Measurements from ENCODE around the gene RAB6B. TPM values are rescaled to one million over a fixed set of nuclear protein-coding genes. Genes with fewer than 3 reads are reported as not detected.

Gene RAB6B
- polyA plus RNA-seq, 3 donors, result 16.4 to 18.9 (median 18.3) TPM

DNA sequence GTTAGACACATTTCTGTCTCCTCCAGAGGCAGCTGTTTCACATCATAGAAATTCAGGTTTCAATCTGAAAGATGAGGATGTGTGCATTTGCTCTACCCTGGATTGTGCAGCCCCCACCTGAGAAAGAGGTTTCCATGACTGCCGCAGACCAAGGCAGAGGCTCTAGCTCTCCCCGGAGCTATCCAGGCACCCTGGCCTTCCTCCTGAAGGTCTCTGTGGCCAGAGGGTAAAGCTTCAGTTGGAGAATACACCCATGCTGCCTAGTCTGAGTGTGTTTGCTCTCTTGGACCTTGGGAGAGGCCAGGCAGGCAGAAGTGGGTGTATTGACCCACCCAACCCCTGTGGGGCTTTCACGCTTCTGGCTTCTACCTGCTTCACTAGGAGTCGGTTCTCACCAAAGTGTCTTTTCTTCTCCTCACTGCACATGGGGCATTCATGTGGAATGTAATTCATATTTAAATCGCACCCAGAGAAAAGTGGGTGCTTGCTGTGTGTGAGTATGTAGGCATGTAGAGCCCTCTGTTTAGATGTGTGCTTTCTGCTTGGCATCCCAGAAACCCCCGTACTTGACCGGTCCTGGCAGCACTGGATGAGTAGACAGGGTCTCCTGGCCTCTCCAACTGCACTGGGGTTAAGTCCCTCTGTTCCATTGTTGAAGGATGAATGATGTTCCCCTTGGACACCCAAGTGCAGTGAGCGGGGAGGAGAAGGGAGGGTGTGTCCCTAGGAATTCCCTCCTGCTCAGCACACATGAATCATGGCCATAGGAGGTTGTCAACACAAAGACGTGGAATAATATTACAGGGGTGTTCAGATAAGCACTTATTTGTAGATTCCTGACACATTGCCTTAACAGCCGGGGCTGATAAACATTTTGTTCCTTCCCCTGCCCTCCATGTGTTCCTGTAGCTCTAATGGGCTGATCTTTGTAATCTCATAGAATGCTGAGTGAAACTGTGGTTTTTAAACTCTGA lies 20.3 kb upstream of the RAB6B start:
- DNase-seq (ENCODE audit: extremely low read depth in 1 of 11, low read depth in 9 of 11, low spot score in 4 of 11), result no peak

DNA sequence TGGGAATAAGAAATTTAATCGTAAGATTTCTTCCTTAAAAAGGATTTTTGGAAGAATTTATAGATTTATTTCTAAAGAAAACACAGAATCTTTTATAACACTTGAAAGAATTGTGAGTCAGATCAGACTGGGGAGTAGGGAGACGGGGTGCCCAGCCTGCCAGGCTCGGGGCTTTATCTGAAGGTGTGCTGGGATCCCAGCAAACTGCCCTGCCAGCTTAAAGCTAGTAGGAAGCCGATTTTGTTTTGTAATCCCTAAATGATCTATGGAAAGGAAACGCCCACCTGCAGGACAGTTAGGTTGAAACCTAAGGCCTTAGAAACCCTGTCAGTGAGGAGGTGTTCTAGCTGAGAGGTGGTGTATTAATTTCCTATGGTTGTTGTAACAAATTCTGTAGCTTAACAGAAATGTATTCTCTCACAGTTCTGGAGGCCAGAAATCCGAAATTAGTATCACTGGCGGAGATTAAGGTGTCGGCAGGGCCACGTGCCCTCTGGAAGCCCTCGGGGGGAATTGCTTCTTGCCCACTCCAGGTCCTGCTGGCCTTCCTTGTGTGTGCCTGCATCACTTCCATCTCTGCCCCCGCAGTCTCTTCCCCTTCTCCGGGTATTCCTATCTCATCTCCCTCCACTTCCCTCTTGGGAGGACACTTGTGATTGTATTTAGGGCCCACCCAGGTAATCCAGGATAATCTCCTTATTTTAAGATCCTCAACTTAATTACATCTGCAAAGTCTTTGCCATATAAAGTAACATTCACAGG lies 19.3 kb upstream of the RAB6B start:
- no peak for DNase-seq (ENCODE audit: extremely low read depth in 1 of 11, low read depth in 9 of 11, low spot score in 4 of 11)

DNA sequence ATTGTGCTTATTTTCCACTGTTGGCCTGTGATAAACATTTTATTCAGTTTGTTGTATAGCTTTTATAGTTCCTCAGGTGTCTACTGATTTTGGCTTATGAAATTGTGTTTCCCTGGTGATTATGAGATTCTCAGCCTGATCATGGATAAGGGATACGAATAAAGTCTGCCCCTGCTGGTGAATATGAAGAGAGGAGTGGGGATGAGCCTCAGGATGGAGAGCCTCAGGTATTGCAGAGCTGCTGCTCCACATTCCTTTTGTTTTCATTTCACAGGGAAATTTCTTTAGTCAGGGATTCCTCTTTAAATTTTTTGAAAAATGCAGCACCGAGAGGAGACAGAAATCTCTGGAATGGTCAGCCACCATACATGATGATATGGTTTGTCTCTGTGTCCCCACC lies 14.7 kb upstream of the RAB6B start:
- DNase-seq (ENCODE audit: extremely low read depth in 1 of 11, low read depth in 9 of 11, low spot score in 4 of 11), result no peak

DNA sequence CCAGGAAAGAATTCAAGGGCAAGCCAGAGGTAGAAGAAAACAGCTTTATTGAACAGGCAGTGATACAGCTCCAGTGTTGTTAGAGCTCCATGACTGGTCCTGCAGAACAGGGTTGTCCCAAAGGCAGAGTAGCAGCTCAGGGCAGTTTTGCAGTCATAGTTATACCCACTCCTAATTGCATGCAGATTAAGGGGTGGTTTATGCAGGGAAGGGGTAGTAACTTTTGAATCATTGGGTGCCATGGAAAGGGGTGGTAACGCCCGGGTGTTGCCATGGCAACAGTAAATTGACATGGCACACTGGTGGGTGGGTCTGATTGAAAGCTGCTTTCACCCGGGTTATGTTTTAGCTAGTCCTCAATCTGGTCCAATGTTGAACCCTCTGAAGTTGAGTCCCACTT lies 9.7 kb upstream of the RAB6B start:
- DNase-seq (ENCODE audit: extremely low read depth in 1 of 11, low read depth in 9 of 11, low spot score in 4 of 11), result no peak

DNA sequence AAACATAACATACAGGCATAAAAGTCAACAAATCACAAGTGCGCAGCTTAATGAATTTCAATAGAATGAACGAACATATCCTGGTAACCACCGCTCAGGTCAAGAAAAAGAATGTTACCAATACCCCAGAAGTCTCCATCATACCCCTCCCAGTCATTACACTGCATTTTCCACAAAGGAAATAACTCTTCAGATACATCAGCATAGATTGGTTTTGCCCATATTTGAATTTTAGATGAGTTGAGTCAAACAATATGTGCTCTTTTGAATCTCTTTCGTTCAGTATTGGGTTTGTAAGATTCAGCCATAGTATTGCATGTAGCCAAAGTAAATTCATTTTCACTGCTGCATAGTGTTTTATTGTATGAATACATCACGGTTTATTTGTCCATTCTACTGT lies 6.2 kb upstream of the RAB6B start:
- DNase-seq (ENCODE audit: extremely low read depth in 1 of 11, low read depth in 9 of 11, low spot score in 4 of 11), result no peak

DNA sequence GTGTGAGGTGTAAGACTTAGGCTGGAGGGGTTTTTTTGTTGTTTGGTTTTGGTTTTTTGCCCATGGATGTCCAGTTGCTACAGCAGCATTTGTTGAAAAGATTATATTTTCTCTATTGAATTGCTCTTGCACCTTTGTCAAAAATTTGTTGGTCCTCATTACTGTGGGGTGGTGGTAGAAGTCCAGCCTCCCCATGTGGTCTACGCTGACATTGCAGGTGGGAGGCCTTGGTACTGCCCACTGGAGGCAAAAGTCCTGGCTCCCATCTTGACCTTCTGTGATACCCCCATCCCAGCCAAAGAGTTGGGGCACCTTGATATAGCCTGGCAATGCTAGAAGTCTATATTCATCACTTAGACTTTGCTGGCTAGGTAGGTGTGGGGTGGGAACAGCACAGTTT lies 5.4 kb upstream of the RAB6B start:
- DNase-seq (ENCODE audit: extremely low read depth in 1 of 11, low read depth in 9 of 11, low spot score in 4 of 11), result no peak

DNA sequence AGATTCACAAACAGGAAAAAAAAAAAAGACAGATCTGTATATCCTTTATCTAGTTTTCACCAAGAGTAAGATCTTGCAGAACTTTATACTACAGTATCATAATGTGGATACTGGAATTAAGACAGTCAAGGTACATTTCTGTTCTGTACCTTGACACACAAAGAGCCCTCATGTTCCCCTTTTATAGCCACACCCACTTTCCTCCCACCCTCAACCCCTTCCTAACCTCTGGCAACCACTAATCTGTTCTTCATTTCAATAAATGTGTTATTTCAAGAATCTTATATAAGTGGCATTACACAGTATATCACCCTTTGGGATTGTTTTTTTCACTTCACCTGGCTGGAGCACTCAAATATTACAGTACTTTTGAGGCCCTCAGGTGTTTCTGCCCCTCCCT lies 3.6 kb upstream of the RAB6B start:
- no peak for DNase-seq (ENCODE audit: extremely low read depth in 1 of 11, low read depth in 9 of 11, low spot score in 4 of 11)

DNA sequence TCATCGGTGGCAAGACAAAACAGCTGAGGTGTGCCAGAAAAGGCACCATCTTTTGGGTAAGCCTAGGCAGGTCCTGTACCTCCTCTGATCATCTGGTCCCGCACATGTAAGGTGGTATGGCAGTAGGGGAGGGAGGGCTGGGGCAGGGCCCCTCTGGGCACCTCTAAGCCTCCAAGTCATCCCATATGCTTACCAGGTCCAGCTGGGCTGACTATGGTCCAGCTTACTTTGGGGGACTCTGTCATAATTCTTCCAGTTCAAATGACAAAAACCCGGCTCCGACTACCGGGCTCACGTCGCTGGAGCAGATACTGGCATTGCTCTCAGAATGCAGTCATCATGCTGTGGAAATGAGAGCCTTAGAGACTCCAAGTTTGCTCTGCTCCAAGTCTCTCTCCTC lies 1.9 kb upstream of the RAB6B start:
- no peak for DNase-seq (ENCODE audit: extremely low read depth in 1 of 11, low read depth in 9 of 11, low spot score in 4 of 11)

DNA sequence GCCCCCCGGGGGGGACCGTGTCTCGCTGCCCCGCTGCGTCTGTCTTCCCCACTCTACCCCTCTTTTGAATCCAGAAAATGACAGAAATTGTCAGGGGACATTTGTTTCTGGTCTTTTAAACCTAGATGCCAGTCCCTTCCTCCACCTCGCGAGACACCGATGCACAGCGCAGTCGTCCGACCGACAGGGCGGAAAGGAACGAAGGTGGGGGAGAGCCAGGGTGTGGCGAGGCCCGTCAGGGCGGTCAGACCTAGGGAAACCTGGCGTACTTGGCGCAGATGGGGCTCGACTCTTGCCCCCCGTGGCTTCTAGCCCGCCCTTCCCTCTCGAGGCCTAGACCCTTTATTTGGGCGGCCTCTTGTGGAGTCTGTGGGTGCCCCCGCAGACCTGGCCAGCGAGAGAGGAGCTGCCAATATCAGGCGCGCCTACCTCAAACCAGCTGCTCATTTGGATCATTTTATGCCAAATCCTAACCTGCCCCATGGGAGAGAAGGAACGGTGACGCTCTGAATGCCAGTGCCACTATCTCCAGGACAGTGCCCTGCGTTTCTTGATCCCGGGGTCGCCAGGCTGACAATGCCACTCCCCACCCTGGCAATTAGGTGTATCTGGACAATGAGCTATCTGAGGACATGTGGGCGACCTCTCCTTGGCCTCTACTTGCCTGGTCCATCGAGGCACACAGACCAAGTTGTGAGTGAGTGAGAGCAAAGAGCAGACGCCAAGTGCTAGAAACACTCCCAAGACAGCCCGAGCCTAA lies 500 bp upstream of the RAB6B start:
- DNase-seq (ENCODE audit: extremely low read depth in 1 of 11, low read depth in 9 of 11, low spot score in 4 of 11), result peak in 3 of 11 donors; percentile 9 to 21 (median 18)

DNA sequence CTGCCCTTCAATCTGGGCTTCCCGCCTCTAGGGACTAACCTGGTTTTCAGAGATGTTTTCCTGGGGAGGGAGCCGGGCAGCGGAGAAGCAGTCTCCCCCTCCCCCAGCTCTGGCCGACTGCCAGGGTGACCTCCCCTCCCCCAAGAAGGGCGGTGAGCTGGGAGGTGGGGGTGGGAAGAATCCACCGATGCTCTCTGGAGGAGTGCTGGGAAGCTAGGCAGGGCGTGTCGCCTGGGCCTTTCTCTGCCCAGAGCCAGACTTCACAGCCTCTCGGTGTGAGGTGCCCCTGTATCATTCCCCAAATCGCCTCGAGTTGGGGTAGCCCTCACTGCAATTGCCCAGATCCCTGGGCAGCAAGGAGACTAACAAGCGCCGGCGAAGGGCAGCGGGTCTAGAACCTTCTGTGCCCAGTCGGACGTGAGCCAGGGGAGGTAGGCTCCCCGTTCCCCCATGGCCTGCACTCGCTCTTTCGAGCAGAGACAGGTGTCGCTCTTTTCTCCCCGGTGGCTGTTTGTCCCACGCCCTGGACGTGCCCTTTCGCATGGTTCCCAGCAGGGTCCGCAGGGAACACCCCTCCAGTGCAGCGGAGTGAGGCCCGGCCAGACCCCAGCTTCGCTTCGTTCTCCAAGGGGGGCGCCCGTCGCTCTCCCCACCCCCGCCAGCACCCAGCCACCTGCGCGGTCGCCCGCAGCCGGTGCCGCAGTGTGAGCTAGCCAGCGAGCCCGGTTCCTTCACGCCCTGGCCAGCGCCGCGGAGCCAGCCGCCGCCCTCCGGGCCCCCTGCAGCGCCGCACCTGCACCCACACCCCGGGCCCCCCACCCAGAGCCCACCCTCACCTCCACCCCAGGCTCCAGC lies 1.1 kb downstream of the RAB6B start:
- peak in 3 of 11 donors; percentile 5 to 18 (median 12) for DNase-seq (ENCODE audit: extremely low read depth in 1 of 11, low read depth in 9 of 11, low spot score in 4 of 11)

DNA sequence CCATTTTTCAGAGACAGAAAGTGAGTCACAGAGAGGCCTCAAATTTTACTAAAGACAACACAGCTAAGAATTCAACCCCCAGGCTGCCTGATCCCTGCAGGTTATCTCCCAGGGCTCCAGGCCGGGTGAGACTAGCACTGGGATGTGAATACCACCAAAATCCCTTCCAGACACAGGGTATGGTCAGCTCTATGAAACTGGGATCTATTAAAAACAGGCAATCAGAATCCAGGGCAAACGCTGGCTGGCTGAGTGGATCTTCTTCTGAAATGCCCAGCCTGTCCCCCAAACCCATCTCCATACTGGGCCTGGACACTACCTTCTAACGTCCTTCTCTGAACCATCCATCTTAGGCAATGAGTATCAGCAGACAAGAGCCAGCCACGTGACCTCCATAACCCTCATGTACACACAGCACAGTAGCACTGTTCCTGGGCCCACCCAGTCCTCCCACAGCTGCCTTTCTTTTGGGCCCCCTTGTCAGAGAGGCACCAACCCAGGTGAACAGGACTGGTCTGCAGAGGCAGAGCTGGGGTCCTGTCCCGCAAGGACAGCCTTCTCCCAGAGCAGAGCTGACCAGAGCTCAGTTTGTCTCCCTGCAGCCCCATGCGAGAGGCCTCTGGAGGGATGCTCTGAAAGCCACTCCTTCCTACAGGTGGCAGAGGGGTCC lies 1.9 kb downstream of the RAB6B start:
- DNase-seq (ENCODE audit: extremely low read depth in 1 of 11, low read depth in 9 of 11, low spot score in 4 of 11), result no peak

DNA sequence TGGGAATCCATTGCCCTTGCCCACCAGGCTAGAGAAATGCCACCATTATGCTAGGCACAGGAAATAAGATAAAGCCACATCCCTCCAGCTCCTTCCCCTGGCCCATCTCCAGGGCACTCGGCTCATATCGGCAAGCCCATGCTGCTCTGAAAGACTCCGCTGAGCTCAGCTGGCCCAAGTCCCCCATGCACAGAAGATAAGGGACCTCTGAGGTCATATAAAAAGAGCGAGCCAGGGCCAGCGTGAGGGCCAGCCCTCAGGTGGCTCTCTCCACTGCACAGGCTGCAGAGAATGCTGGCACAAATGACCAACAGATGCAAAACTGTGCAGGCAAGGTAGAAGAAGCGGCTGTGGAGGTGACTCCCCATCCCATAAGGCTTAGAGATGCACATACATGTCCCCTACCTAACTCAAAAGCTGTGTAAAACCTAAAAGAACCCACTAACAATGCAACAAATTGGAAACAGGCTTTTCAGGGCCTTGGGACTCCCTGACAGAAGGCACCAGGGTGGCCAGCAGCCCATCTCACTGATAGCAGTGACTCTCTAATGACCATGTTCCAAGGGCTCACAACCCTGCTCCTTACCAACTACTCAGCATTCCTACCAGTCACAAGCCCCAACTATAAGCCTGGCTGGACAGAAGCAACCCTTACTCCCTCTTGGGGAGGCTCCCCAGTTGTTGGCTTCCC lies 3.0 kb downstream of the RAB6B start:
- no peak for DNase-seq (ENCODE audit: extremely low read depth in 1 of 11, low read depth in 9 of 11, low spot score in 4 of 11)

DNA sequence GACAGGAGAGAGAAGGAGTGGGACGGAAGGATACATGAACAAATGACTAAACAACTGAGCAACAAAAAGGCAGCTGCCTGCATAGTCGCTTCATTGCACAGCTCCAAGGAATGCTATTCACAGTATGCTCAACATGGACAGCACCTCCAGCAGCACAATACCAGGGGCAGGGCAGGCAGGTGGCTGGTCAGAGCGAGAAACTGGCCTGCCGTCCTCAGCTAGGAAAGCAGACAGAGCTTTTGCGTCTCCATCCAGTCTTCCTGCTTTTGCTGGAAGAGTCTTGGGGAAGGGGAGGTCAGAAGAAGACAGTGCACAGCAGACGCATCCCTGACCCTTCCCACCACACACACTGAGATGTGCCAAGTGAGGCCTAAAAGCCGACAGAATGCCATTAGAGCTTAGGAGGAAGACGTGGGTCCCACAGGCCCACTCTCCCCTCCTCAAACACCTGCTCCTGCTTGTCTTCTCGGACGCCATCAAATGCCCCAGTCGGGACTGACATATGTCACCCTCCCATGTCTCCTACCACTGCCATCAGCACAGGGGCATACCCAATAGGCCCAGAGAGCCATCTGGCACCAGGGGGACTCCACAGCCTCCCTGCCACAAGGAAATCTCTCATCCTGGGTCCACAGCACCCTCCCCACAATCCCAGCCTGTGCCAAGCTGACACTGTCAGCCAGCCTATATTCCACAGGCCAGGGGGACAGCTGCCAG lies 3.9 kb downstream of the RAB6B start:
- no peak for DNase-seq (ENCODE audit: extremely low read depth in 1 of 11, low read depth in 9 of 11, low spot score in 4 of 11)

DNA sequence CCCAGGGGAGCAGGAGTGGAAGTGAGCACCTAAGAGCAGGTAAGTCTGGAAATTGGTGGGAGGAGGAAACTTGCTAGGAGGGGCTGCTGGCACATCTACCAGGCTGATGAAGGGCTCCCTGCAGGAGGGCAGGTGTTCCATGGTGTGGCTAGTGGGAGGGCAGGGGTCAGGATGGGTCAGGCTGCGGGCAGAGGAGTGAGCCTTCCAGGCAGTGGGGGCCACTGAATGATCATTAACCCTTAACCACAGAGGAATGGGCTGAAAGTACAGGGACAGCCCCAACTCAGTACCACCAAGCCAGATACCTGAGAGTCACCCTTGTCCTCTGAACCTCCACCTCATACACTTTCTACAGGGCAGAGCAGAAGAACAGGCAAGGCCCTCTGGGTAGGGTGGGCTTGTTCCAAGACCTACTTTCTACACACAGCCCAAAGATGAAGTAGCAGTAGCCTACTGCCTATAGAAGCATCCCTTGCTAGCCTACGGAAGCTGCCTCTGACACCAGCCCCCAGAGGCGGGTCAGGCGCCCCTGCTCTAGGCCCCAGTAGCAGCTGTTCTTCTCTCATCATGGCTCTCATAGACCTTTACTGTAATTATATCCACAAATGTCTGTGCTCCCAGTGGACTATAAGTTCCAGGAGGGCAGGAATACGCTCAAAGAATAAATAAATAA lies 4.6 kb downstream of the RAB6B start:
- no peak for DNase-seq (ENCODE audit: extremely low read depth in 1 of 11, low read depth in 9 of 11, low spot score in 4 of 11)

DNA sequence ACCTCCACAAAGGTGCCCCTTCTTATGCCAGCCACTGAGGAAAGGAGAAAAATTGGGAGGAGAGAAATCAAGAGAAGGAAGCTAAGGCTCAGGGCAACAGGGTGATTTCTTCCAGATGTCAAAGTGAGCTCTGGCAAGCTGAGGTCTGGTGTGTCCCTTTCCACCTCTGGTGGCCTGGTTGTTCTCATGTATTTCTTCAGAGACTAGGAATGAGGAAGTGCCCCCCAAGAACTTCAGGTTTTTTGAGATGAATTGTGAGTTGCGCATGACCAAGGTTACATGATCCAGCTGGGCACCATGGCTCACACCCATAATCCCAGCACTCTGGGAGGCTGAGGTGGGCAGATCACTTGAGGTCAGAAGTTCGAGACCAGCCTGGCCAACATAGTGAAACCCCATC lies 5.6 kb downstream of the RAB6B start:
- DNase-seq (ENCODE audit: extremely low read depth in 1 of 11, low read depth in 9 of 11, low spot score in 4 of 11), result no peak

DNA sequence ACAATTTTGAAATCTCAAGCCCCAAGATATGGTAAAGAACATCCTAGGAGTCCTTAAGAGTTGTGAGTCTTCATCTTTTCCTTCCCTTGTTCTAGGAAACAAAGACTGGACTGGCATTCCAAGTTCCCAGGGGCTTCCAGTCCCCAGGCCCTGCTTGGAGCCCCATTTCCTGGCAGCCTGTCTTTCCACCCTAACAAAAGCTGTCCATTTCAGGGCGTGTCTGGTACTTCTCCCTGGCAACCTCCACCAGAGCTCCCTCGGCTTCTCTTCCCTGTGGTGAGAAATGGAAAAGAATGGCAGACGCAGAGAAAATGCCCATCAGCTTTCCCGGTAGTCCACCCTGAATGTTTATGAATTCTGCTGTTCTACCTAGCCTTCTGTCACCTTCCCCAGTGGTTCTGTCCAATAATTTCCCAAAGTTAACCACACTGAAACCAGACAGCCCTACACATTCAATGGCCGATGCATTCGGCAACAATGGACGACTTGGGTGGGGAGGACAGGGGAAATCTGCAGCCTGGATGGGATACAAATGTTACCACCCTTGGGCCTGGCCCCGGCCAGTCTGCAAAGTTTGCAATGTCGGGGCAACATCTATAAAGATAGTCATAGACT lies 6.8 kb downstream of the RAB6B start:
- no peak for DNase-seq (ENCODE audit: extremely low read depth in 1 of 11, low read depth in 9 of 11, low spot score in 4 of 11)

All from renal cortex interstitium (tissue), 11 donors.